ENCODE results near the gene ATP6V0E1.

- no peak for TF ChIP-seq CTCF (IDR thresholded peaks at IDR 0.05; ENCODE audit: insufficient read depth, low read length)
- no peak for TF ChIP-seq GABPA (IDR thresholded peaks at IDR 0.05; ENCODE audit: low read depth)
- no peak for TF ChIP-seq POLR2AphosphoS5 (IDR thresholded peaks at IDR 0.05; ENCODE audit: low read depth)
- TF ChIP-seq, protein P1, sequence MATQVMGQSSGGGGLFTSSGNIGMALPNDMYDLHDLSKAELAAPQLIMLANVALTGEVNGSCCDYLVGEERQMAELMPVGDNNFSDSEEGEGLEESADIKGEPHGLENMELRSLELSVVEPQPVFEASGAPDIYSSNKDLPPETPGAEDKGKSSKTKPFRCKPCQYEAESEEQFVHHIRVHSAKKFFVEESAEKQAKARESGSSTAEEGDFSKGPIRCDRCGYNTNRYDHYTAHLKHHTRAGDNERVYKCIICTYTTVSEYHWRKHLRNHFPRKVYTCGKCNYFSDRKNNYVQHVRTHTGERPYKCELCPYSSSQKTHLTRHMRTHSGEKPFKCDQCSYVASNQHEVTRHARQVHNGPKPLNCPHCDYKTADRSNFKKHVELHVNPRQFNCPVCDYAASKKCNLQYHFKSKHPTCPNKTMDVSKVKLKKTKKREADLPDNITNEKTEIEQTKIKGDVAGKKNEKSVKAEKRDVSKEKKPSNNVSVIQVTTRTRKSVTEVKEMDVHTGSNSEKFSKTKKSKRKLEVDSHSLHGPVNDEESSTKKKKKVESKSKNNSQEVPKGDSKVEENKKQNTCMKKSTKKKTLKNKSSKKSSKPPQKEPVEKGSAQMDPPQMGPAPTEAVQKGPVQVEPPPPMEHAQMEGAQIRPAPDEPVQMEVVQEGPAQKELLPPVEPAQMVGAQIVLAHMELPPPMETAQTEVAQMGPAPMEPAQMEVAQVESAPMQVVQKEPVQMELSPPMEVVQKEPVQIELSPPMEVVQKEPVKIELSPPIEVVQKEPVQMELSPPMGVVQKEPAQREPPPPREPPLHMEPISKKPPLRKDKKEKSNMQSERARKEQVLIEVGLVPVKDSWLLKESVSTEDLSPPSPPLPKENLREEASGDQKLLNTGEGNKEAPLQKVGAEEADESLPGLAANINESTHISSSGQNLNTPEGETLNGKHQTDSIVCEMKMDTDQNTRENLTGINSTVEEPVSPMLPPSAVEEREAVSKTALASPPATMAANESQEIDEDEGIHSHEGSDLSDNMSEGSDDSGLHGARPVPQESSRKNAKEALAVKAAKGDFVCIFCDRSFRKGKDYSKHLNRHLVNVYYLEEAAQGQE (IDR thresholded peaks at IDR 0.05; ENCODE audit: insufficient replicate concordance, low read depth), result no peak
These were observed 29.5 kb upstream of the ATP6V0E1 start for GRCh38 chr5:172953776-172954675.

All from HL-60 (cell line).